ENCODE results near the gene IQCM.

Gene IQCM

DNA sequence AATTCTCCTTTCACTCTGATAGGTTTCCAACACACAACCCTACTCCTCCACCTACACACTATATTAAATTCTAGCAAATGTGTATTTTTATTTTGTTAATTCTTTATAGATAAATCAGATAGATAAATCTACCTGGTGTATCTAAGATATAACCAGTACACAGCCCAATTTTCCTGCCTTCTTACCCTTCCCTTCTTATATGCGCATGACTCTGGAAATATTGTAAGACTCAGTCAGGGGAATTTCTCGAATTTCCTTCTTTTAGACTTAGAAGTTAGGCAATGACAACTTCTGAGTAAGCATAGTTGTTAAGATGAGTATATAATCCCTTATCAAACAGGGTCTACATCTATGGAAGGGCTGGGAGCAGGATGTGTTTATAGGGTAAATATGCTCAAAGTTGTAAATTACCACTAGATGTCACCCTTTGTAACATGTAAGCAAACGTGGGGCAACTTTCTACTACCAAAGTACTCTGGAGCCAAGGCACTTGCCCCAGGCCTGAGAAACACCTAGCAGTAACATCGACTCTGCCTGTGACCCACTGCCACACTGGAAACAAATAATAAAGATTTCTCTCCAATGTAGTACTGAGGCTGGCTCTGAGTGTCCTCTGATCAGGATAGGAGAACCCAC, 444.7 kb downstream of the IQCM start:
- TF ChIP-seq, protein P1, sequence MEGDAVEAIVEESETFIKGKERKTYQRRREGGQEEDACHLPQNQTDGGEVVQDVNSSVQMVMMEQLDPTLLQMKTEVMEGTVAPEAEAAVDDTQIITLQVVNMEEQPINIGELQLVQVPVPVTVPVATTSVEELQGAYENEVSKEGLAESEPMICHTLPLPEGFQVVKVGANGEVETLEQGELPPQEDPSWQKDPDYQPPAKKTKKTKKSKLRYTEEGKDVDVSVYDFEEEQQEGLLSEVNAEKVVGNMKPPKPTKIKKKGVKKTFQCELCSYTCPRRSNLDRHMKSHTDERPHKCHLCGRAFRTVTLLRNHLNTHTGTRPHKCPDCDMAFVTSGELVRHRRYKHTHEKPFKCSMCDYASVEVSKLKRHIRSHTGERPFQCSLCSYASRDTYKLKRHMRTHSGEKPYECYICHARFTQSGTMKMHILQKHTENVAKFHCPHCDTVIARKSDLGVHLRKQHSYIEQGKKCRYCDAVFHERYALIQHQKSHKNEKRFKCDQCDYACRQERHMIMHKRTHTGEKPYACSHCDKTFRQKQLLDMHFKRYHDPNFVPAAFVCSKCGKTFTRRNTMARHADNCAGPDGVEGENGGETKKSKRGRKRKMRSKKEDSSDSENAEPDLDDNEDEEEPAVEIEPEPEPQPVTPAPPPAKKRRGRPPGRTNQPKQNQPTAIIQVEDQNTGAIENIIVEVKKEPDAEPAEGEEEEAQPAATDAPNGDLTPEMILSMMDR (conservative IDR thresholded peaks at IDR 0.05; ENCODE audit: low read depth), result peak; percentile 59
- CTCF ChIA-PET, result interaction anchor here (0.6 kb wide), 2 partner anchors 85 to 508 kb away, joined by 3 read pairs; no protein-coding TSS in a partner anchor
- POLR2A ChIA-PET (ENCODE audit: low non-redundant PET), result no interaction called here
- no peak overlapping the region for H3K27ac ChIP-seq
- peak; percentile 56 for DNase-seq (ENCODE audit: low spot score)

DNA sequence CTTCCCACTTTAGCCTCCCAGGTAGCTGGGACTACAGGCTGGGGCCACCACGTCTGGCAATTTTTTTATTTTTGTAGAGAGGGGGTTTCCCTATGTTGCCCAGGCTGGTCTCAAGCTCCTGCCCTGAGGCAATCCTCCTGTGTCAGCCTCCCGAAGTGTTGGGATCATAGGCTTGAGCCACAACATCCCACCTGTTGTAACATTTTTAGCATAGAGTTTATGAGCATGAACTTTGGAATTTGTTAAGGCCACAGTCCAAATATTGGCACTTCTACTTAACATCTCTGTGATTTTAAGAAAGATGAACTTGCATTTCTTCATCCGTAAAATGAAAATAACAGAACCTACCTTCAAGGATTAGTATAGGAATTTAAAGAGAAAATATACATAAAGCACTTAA, 445.6 kb downstream of the IQCM start:
- no peak for DNase-seq (ENCODE audit: low spot score)
- no peak overlapping the region for H3K27ac ChIP-seq
- ChIA-PET POLR2A (ENCODE audit: low non-redundant PET) (no interaction called here), CTCF (interaction anchor here (1.2 kb wide), 1 partner anchor 527 kb away, joined by 3 read pairs; no protein-coding TSS in a partner anchor)
- TF ChIP-seq, protein P1 (conservative IDR thresholded peaks at IDR 0.05; ENCODE audit: low read depth), result no peak

DNA sequence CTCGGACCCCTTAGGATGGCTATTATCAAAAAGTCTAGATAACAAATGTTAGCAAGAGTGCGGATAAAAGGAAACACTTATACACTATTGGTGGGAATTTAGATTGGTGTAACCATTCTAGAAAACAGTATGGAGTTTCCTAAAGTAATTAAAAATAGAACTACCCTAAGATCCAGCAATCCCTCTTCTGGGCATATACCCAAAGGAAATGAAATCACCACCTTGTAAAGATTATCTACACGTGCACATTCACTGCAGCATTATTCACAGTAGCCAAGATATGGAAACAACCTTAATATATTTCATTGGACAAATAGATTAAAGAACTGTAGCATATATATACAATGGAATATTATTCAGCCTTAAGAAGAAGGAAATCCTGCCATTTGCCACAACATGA, 462.4 kb downstream of the IQCM start:
- ChIA-PET CTCF (no interaction called here), POLR2A (ENCODE audit: low non-redundant PET) (no interaction called here)
- no peak for DNase-seq (ENCODE audit: low spot score)
- no peak overlapping the region for H3K27ac ChIP-seq
- TF ChIP-seq, protein P1 (conservative IDR thresholded peaks at IDR 0.05; ENCODE audit: low read depth), result no peak

- CTCF ChIA-PET, result no interaction called here
- POLR2A ChIA-PET (ENCODE audit: low non-redundant PET), result no interaction called here
- DNase-seq (ENCODE audit: low spot score), result no peak
- no peak overlapping the region for H3K27ac ChIP-seq
- TF ChIP-seq, protein P1 (conservative IDR thresholded peaks at IDR 0.05; ENCODE audit: low read depth), result no peak
These were observed 466.1 kb downstream of the IQCM start for GRCh38 chr4:149349541-149349940.

DNA sequence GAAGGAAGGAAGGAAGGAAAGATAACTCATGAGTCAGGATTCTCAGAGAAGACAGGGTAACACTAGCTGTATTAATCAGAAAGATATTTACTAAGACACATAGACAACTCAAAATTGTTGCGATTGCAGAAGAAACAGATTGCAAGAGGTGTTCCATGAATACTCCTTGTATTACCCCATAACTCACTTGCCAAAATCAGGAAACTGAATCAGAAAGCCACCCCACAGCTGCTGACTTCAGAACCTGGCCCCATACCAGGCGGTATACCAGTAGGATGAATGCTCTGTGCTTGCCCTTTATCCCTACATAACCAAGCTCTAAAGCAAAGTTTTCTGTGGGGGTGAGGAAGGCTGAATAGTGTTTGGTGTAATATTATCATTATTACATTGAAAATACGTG, 468.5 kb downstream of the IQCM start:
- TF ChIP-seq, protein P1 (conservative IDR thresholded peaks at IDR 0.05; ENCODE audit: low read depth), result no peak
- DNase-seq (ENCODE audit: low spot score), result no peak
- POLR2A ChIA-PET (ENCODE audit: low non-redundant PET), result no interaction called here
- CTCF ChIA-PET, result no interaction called here
- no peak overlapping the region for H3K27ac ChIP-seq

DNA sequence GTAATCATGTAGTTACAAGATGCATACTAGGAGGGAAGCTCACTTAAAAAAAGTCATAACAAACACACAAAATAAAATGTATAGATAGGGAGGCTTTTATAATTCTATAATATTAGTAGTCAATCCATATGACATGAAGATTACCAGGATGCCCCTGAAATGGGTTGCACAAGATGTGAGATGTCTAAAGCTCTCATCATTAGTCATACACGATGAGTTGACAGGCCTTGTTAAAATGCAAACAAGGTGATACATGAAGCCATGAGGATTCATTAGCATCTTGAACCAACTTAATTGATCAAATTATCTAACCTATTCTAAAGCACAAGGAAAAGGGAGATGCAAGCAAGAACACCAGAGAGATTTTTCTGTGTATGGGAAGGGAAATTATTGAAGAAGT, 470.2 kb downstream of the IQCM start:
- TF ChIP-seq, protein P1 (conservative IDR thresholded peaks at IDR 0.05; ENCODE audit: low read depth), result no peak
- POLR2A ChIA-PET (ENCODE audit: low non-redundant PET), result no interaction called here

More for the DNA sequence above, 470.2 kb downstream of the IQCM start:
- DNase-seq (ENCODE audit: low spot score), result peak; percentile 17
- H3K27ac ChIP-seq, result no peak overlapping the region
- CTCF ChIA-PET, result interaction anchor here (0.5 to 0.7 kb wide), 2 partner anchors 1200 to 1903 kb away, joined by 3 read pairs; no protein-coding TSS in a partner anchor

Measured in RWPE1 (cell line).